ENCODE data around the gene SPDYE6.

The SPDYE6 gene

GRCh38 chr7:102400360-102400759, 44.1 kb upstream of the SPDYE6 start:
- no peaks in the 10 kb centered on the region for H3K27me3 ChIP-seq (ENCODE audit: insufficient read depth, low read length, poor library complexity, severe bottlenecking)
- H3F3A ChIP-seq (ENCODE audit: low read depth) = no peaks in the 10 kb centered on the region
- H3K79me2 ChIP-seq (ENCODE audit: insufficient read depth, low read length) = peaks cover 25% of the 10 kb centered on the region
- H4K20me1 ChIP-seq (ENCODE audit: insufficient read depth, low read length, poor library complexity, severe bottlenecking) = peaks cover 8% of the 10 kb centered on the region
- H3K4me1 ChIP-seq (ENCODE audit: insufficient read depth, low read length, poor library complexity, severe bottlenecking) = peaks cover 9% of the 10 kb centered on the region
- H3K4me3 ChIP-seq (ENCODE audit: low read length, poor library complexity, severe bottlenecking) = no peak overlapping the region
- no peaks in the 10 kb centered on the region for H3K9me2 ChIP-seq (replicated peaks; ENCODE audit: low read depth, low read length)
- TF ChIP-seq EZH2phosphoT487 (IDR thresholded peaks at IDR 0.05; ENCODE audit: borderline replicate concordance) (no peak), CTCF (conservative IDR thresholded peaks at IDR 0.05; ENCODE audit: low read length) (no peak)
- H2AFZ ChIP-seq (ENCODE audit: low read length) = no peak overlapping the region
- H3K9me3 ChIP-seq (ENCODE audit: insufficient read depth, low read depth, low read length) = no peaks in the 10 kb centered on the region
- H3K9ac ChIP-seq (ENCODE audit: low read depth, low read length, poor library complexity, severe bottlenecking) = no peak overlapping the region
- H3K36me3 ChIP-seq (ENCODE audit: insufficient read depth, low read length) = peaks cover 35% of the 10 kb centered on the region; the same call in 1 of the 2 replicates
- H3K4me2 ChIP-seq (ENCODE audit: low read depth, low read length, poor library complexity, severe bottlenecking) = no peak overlapping the region

- peaks cover 27% of the 10 kb centered on the region; the same call in 1 of the 2 replicates for H3K36me3 ChIP-seq (ENCODE audit: insufficient read depth, low read length)
- no peak overlapping the region for H3K4me3 ChIP-seq (ENCODE audit: low read length, poor library complexity, severe bottlenecking)
- no peak overlapping the region for H2AFZ ChIP-seq (ENCODE audit: low read length)
- no peaks in the 10 kb centered on the region for H3F3A ChIP-seq (ENCODE audit: low read depth)
- peaks cover 9% of the 10 kb centered on the region for H3K4me1 ChIP-seq (ENCODE audit: insufficient read depth, low read length, poor library complexity, severe bottlenecking)
- H3K9me3 ChIP-seq (ENCODE audit: insufficient read depth, low read depth, low read length) = no peaks in the 10 kb centered on the region
- peaks cover 8% of the 10 kb centered on the region for H4K20me1 ChIP-seq (ENCODE audit: insufficient read depth, low read length, poor library complexity, severe bottlenecking)
- TF ChIP-seq EZH2phosphoT487 (IDR thresholded peaks at IDR 0.05; ENCODE audit: borderline replicate concordance) (no peak), CTCF (conservative IDR thresholded peaks at IDR 0.05; ENCODE audit: low read length) (no peak)
- H3K27me3 ChIP-seq (ENCODE audit: insufficient read depth, low read length, poor library complexity, severe bottlenecking) = no peaks in the 10 kb centered on the region
- H3K9ac ChIP-seq (ENCODE audit: low read depth, low read length, poor library complexity, severe bottlenecking) = no peak overlapping the region
- H3K79me2 ChIP-seq (ENCODE audit: insufficient read depth, low read length) = peaks cover 25% of the 10 kb centered on the region
- H3K9me2 ChIP-seq (replicated peaks; ENCODE audit: low read depth, low read length) = no peaks in the 10 kb centered on the region
- H3K4me2 ChIP-seq (ENCODE audit: low read depth, low read length, poor library complexity, severe bottlenecking) = no peak overlapping the region
Observed at GRCh38 chr7:102398543-102398942, 42.3 kb upstream of the SPDYE6 start.

GRCh38 chr7:102396710-102397019, 40.4 kb upstream of the SPDYE6 start:
- Histone ChIP-seq H3K4me1 (ENCODE audit: insufficient read depth, low read length, poor library complexity, severe bottlenecking) (peaks cover 9% of the 10 kb centered on the region), H3K79me2 (ENCODE audit: insufficient read depth, low read length) (peaks cover 25% of the 10 kb centered on the region), H4K20me1 (ENCODE audit: insufficient read depth, low read length, poor library complexity, severe bottlenecking) (peaks cover 8% of the 10 kb centered on the region), H3F3A (ENCODE audit: low read depth) (no peaks in the 10 kb centered on the region), H3K9ac (ENCODE audit: low read depth, low read length, poor library complexity, severe bottlenecking) (peak overlapping the region; percentile 91), H2AFZ (ENCODE audit: low read length) (peak overlapping the region; percentile 78), H3K9me2 (replicated peaks; ENCODE audit: low read depth, low read length) (no peaks in the 10 kb centered on the region), H3K4me3 (ENCODE audit: low read length, poor library complexity, severe bottlenecking) (peak overlapping the region; percentile 98), H3K27me3 (ENCODE audit: insufficient read depth, low read length, poor library complexity, severe bottlenecking) (no peaks in the 10 kb centered on the region), H3K36me3 (ENCODE audit: insufficient read depth, low read length) (peaks cover 20% of the 10 kb centered on the region; the same call in 1 of the 2 replicates), H3K4me2 (ENCODE audit: low read depth, low read length, poor library complexity, severe bottlenecking) (peak overlapping the region; percentile 85), H3K9me3 (ENCODE audit: insufficient read depth, low read depth, low read length) (no peaks in the 10 kb centered on the region)
- TF ChIP-seq EZH2phosphoT487 (IDR thresholded peaks at IDR 0.05; ENCODE audit: borderline replicate concordance) (no peak), CTCF (conservative IDR thresholded peaks at IDR 0.05; ENCODE audit: low read length) (no peak)

Data from Loucy (cell line).